Kidney epithelial cell (primary cell): Measurements from ENCODE around the gene TBCD. TPM values are rescaled to one million over a fixed set of nuclear protein-coding genes. Genes with fewer than 3 reads are reported as not detected.

Experiments used
- DNase-seq: peaks from one replicate; pipeline ENCODE4 v3.0.0-alpha.2; 2010; ENCODE audit warnings: low read depth
- H3K27me3 ChIP-seq: 2 replicates; pipeline ENCODE4 v1.6.0; 2011; ENCODE audit warnings: low read length; ENCODE audit not compliant: control insufficient read depth, insufficient read depth
- H3K36me3 ChIP-seq: 2 replicates; pipeline ENCODE4 v1.5.1; 2011; ENCODE audit warnings: low read length; ENCODE audit not compliant: control insufficient read depth, insufficient read depth
- H3K4me3 ChIP-seq: 2 replicates; pipeline ENCODE4 v1.5.1; 2011; ENCODE audit warnings: low read depth, mild to moderate bottlenecking, control low read depth, low read length
- total RNA-seq: library from RNA; depleted of rRNA; stranded (reverse); fragments of >200 nt; gene quantifications from 2 replicates; pipeline ENCODE4 v1.2.3, GENCODE V29; 2015
- TF ChIP-seq, protein P1 (sequence below): IDR thresholded peaks from 2 replicates; pipeline ENCODE4 v1.5.1; 2011; ENCODE audit warnings: mild to moderate bottlenecking, moderate library complexity, low read length, control low read depth, inconsistent platforms; ENCODE audit not compliant: insufficient read depth, poor library complexity, severe bottlenecking

TBCD gene
- total RNA-seq, 1 donor from 2014 or later = 69.6 TPM

DNA sequence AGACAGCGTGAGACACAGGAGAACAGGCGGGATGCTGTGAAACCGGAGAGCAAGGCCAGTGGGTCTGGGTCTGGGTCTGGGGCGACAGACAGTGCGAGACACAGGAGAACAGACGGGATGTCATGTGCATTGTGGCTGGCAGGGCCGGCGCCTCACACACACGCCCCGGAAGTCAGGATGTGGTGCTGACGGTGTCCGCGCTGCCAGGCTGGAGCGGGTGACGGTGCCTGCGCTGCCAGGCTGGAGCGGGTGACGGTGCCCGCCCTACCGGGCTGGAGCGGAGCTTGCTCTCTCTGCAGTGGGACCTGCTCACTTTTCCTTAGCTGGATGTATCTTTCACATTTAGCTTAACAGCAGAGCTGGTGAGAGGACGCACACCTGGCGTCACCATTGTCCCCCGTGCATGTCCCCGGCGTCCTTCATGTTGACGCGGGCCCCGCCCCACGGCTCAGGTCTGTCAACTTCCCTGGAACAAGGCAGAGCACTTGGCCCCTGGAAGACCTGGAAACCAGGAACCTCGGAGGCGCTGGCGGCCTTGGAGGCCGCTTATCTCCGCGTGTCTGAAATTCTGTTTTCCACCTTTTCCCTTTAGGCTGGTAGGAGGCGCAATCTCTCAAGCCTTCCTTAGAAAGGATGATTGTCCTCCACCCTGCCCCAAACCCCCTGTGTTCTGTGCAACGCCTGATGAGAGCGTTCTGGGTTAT lies 131.0 kb downstream of the TBCD start:
- H3K27me3 ChIP-seq = no peaks in the 10 kb centered on the region
- no peaks in the 10 kb centered on the region for H3K36me3 ChIP-seq
- no peak overlapping the region for H3K4me3 ChIP-seq
- TF ChIP-seq, protein P1, sequence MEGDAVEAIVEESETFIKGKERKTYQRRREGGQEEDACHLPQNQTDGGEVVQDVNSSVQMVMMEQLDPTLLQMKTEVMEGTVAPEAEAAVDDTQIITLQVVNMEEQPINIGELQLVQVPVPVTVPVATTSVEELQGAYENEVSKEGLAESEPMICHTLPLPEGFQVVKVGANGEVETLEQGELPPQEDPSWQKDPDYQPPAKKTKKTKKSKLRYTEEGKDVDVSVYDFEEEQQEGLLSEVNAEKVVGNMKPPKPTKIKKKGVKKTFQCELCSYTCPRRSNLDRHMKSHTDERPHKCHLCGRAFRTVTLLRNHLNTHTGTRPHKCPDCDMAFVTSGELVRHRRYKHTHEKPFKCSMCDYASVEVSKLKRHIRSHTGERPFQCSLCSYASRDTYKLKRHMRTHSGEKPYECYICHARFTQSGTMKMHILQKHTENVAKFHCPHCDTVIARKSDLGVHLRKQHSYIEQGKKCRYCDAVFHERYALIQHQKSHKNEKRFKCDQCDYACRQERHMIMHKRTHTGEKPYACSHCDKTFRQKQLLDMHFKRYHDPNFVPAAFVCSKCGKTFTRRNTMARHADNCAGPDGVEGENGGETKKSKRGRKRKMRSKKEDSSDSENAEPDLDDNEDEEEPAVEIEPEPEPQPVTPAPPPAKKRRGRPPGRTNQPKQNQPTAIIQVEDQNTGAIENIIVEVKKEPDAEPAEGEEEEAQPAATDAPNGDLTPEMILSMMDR = no peak
- no peak for DNase-seq

DNA sequence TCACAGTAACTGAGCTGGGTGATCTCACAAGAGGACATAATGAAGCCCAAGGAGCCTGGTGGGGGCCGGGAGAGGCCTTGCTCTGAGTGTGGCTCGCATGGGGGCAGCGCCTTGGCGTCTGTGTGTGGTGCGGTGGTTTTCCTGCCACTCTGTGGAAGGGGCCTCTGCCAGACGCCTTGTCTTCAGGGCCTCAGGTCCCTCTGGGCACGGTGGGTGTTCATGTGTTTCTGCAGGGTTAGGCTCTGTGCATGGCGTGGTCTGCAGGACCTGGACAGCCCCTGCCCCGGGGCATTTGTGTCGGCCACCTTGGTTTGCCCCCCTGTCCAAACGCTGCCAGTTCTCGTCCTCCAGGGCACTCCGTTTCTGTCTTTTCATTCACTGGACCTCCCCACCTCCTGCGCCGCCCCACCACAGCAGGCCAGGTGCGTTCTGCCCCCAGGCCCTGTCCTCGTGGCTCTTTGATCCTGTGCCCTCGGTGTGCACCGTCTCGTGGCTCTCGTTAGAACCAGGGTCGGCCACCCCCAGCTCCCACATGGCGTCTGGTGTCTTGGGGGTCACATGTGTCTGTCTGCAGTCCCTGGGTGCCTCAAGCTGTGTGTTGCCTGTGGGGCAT lies 131.7 kb downstream of the TBCD start:
- no peak for DNase-seq
- H3K4me3 ChIP-seq = no peak overlapping the region
- no peaks in the 10 kb centered on the region for H3K27me3 ChIP-seq
- TF ChIP-seq, protein P1 = no peak
- no peaks in the 10 kb centered on the region for H3K36me3 ChIP-seq

DNA sequence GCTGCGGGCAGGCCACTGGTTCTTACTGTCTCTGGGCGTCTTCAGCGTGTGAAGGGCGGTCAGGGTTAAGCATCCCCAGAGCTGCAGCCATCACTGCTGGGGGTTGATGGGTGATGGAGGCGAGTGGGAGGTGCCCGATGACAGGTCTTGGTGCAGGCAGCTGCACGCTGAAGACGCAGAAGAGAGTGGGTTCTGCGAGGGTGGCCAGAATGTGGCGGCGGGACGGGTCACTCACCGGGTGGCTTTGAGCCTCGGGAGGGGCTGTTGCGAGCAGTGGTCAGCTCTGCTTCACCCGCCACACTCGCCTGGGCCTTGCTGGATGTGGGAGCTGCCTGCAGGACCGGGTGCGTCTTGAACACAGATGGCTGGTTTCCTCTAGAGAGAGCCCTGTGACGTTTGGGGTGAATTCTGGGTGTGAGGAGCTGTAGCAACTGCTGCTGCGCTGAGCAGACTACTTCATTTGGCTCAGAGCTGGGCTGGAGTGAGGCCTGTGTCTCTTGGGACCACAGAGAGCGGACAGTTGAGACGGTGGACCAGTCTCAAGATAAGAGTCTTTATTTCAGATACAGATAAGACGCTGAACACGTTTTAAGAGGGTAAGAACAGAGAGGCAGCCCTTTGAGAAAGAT lies 132.6 kb downstream of the TBCD start:
- no peak overlapping the region for H3K4me3 ChIP-seq
- H3K27me3 ChIP-seq = no peaks in the 10 kb centered on the region
- TF ChIP-seq, protein P1 = no peak
- no peak for DNase-seq
- H3K36me3 ChIP-seq = no peaks in the 10 kb centered on the region

DNA sequence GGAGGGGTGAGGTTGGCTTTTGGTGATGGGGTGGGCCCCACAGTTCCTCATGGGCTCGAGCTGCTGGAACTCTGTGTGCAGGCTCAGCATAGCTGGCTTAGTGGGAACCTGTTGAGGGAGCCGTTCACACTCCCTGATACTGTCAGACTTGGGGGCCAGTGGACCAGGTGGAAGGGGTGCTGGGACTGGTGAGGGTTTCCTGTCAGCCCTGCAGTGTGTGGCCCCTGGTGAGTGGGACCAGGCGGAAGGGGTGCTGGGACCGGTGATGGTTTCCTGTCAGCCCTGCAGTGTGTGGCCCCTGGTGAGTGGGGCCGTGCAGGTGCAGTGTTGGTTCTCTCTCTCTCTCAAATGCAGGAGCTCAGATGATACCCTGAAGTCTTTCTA lies 133.1 kb downstream of the TBCD start:
- Histone ChIP-seq H3K27me3 (no peaks in the 10 kb centered on the region), H3K4me3 (no peak overlapping the region), H3K36me3 (no peaks in the 10 kb centered on the region)
- TF ChIP-seq, protein P1 = no peak
- DNase-seq = no peak

DNA sequence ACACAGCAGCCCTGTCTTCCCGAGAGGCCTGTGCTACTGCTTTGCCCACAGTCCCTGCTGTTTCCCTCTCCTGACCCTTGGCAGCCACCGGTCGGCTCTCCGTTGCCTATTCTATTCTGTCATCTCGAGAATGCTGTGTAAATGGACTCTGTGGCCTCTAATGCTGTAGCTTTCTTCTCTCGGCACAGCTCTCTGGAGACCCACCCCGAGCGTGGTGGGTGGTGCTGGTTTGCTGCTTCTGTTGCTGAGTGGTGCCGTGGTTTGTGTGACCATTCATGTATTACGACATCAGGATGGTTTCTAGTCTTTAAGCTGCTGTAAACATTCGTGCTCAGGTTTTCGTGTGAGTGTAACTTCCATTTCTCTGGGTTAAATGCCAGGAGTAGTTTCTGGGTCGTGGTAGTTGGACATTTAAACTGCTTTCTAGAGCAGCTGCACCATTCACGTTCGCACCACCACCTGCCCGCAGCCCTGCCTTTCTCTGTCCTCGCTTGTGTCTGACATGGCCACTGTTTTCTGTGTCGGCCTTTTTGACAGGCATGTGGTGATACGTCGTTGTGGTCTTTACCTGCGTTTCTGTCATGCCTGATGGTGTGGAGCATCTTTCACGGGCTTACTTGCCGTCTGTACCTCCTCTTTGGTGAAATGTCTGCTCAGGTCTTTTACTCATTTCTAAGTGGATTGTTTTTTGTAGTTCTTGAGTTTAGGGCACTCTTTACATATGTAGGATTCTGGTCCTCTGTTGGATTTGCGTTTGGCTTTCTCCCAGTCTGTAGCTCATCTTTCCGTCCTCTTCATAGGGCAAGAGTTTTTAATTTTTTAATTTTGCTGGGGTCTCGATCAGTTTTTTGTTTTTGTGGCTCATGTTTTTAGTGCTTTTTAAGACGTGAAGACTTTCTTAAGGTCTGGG lies 135.6 kb downstream of the TBCD start:
- Histone ChIP-seq H3K36me3 (no peaks in the 10 kb centered on the region), H3K4me3 (no peak overlapping the region), H3K27me3 (no peaks in the 10 kb centered on the region)
- no peak for DNase-seq
- TF ChIP-seq, protein P1 = no peak
